Uterus (tissue), 4 donors: ENCODE measurements around the gene SDK2. TPM values are rescaled to one million over a fixed set of nuclear protein-coding genes. Genes with fewer than 3 reads are reported as not detected.
A peak's percentile ranks its signal among the peaks of the same experiment; 100 is the strongest.

Experiments
- DNase-seq, 2 donors: peaks; one replicate each; pipeline ENCODE4 v3.0.0-alpha.2; 2019 to 2020
- H3K27ac ChIP-seq, 2 donors: fragments of 200-600 bp; sonication (generic); 1 replicate in 1 of 2; 2 replicates in 1 of 2; pipeline ENCODE4 v1.5.1; 2016 to 2018
- H3K27me3 ChIP-seq, 2 donors: fragments of 200-600 bp; sonication (generic); one replicate each; pipeline ENCODE4 v1.5.1; 2018 to 2019; ENCODE audit warnings: control low read depth in 1 of 2
- H3K36me3 ChIP-seq, 2 donors: fragments of 200-600 bp; sonication (generic); one replicate each; pipeline ENCODE4 v1.5.1; 2019; ENCODE audit warnings: control low read depth in 1 of 2
- H3K4me1 ChIP-seq, 2 donors: fragments of 200-600 bp; sonication (generic); one replicate each; pipeline ENCODE4 v1.5.1; 2018 to 2019; ENCODE audit warnings: control low read depth in 1 of 2
- H3K4me3 ChIP-seq, 2 donors: fragments of 200-600 bp; sonication (generic); 1 replicate in 1 of 2; 2 replicates in 1 of 2; pipeline ENCODE4 v1.5.1; 2018 to 2019; ENCODE audit warnings: mild to moderate bottlenecking in 1 of 2
- H3K9me3 ChIP-seq, 2 donors: fragments of 200-600 bp; sonication (generic); one replicate each; pipeline ENCODE4 v1.5.1; 2019; ENCODE audit warnings: control low read depth in 1 of 2
- POLR2A ChIP-seq, 2 donors: fragments of 450-650 bp; IDR thresholded peaks; one replicate each; pipeline ENCODE4 v1.6.1; 2016; ENCODE audit warnings: antibody characterized with exemption in 2 of 2, mild to moderate bottlenecking in 1 of 2, moderate library complexity in 1 of 2
- intact Hi-C: fragments of 100-400 bp; cut with DNase I; formaldehyde crosslinking; loops from one replicate; pipeline ENCODE4 v1.15.1; 2023; ENCODE audit warnings: low total_unique reads
- total RNA-seq, 4 donors: library from RNA; depleted of rRNA in 3 of 4; stranded (reverse); fragments of >200 nt in 3 of 4; gene quantifications; one replicate each; pipeline versions ENCODE4 v1.1.0 to v1.2.4, GENCODE V29; 2014 to 2023
- TF ChIP-seq, protein P1 (sequence below), 4 experiments: fragments of 200-600 bp in 2 of 4; fragments of 450-650 bp in 2 of 4; sonication (generic) in 2 of 4; IDR thresholded peaks; one replicate each; pipeline ENCODE4 v1.5.1; 2016 to 2019; ENCODE audit warnings: antibody characterized with exemption in 4 of 4, mild to moderate bottlenecking in 2 of 4, moderate library complexity in 1 of 4
- donor health status: DM: yes; HTN: yes; CAD: no.

SDK2 gene
- total RNA-seq, 4 donors from 2014 or later = 1.1 to 5.0 TPM; not detected in 2

DNA sequence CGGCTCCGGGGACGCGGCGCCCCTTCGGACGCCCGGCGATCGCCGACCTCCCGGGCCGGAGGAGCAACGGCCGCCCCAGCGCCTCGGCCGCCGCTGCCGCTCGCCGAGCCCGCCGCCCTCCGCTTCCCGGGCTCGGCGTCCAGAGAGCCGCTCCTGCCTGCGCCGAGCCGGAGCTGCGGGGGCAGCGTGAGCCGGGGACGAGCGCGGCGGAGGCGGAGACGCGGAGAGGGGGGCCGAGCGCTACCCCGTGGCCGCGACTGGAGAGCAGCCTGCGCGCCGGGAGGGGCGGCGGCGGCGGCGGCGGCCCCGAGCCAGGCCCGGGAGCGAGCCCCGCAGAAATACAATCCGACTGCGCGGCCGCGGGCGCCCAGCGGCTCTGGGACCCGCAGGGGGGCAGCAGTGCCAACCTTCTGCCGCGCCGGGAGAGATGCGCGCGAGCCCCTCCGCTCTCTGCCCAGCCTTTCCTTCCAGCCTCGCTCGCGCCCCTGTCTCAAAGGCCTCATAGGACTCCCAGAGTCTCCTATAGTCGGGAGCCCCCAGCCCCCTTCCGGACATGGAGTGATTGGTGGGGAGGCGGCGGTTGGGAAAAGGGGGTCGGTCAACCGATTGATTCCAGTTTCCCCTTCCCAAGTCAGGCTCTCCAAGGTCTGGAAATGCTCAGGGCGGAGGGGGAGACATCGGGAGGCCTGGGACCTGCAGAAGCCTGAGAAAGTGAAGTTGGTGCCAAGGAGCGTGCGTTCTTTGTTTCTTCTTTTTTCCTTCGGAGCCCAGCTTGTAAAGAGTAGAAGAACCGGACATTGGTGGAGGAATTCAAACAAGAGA, 1.0 kb upstream of the SDK2 start:
- peaks cover 0 to 11% of the 10 kb centered on the region in 2 donors for H3K4me1 ChIP-seq
- DNase-seq = no peak
- TF ChIP-seq, protein P1, sequence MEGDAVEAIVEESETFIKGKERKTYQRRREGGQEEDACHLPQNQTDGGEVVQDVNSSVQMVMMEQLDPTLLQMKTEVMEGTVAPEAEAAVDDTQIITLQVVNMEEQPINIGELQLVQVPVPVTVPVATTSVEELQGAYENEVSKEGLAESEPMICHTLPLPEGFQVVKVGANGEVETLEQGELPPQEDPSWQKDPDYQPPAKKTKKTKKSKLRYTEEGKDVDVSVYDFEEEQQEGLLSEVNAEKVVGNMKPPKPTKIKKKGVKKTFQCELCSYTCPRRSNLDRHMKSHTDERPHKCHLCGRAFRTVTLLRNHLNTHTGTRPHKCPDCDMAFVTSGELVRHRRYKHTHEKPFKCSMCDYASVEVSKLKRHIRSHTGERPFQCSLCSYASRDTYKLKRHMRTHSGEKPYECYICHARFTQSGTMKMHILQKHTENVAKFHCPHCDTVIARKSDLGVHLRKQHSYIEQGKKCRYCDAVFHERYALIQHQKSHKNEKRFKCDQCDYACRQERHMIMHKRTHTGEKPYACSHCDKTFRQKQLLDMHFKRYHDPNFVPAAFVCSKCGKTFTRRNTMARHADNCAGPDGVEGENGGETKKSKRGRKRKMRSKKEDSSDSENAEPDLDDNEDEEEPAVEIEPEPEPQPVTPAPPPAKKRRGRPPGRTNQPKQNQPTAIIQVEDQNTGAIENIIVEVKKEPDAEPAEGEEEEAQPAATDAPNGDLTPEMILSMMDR (IDR thresholded peaks at IDR 0.05) = no peak
- peak in 1 of 2 donors; percentile 23 for TF ChIP-seq POLR2A (IDR thresholded peaks at IDR 0.05)
- H3K9me3 ChIP-seq = no peaks in the 10 kb centered on the region
- H3K4me3 ChIP-seq = peak overlapping the region; percentile 18 to 27
- intact Hi-C loops = no loop called here
- no peak overlapping the region for H3K27ac ChIP-seq
- no peaks in the 10 kb centered on the region for H3K36me3 ChIP-seq
- H3K27me3 ChIP-seq = peaks cover 0 to 9% of the 10 kb centered on the region in 2 donors

DNA sequence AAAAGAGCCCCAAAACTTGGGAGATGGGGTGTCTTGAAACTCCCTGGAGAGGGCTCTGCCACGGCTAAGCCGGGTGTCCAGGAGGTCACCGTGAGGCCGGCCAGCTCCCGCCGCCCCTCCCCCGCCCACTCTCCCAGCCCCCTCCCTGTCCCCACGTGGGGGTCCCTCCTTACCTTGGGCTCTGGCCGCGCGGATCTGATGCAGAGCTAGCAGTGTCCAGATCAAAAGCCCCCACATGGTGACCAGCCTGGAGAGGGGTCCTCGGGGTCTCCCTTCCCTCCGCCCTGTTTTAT, 447 bp downstream of the SDK2 start:
- Histone ChIP-seq H3K27me3 (peaks cover 0 to 5% of the 10 kb centered on the region in 2 donors), H3K27ac (no peak overlapping the region), H3K36me3 (no peaks in the 10 kb centered on the region), H3K4me3 (peak overlapping the region; percentile 18 to 27), H3K4me1 (peaks cover 0 to 11% of the 10 kb centered on the region in 2 donors), H3K9me3 (no peaks in the 10 kb centered on the region)
- no peak for DNase-seq
- intact Hi-C loops = no loop called here
- TF ChIP-seq, protein P1 (IDR thresholded peaks at IDR 0.05) = no peak

DNA sequence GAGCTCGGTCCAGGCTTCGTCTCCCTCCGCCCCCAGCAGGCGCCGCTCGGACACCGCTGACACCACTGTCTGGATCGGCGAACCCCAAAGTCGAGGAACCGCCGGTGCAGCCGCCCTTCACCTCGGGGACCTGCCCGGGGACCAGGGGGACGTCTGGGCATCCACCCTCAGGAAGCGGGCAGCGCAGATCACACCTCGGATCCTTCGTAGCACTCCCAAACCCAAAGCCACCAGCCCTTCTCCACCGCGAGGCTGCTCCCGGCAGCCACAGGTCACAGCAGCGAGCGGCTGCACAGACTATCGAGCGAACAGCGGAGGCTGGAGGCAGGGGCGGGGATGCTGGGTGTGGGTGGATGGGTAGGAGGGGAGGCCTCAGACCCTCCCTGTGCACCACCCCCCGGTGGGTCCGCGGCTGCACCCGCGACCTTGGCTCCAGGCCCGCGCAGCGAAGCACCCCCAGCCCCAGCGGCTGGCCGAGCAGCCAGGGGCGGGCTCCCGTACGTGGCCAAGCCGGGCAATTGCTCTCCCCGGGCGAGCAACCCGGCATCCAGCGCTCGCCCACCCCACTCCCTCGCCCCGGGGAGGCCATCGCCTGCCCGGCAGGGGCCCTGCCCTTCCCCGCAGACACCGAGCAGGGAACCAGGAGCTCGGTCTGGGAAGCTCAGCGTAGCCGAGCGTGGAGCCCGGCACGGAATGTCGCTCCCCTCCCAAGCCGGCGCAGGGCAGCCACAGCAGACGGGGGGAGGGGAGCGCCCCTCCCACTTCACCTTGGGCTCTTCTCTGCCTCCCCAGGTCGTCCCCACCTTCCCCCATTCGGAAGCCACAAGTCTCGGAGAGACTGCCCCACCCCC, 1.0 kb downstream of the SDK2 start:
- H3K27me3 ChIP-seq = peaks cover 0 to 4% of the 10 kb centered on the region in 2 donors
- intact Hi-C loops = no loop called here
- TF ChIP-seq, protein P1 (IDR thresholded peaks at IDR 0.05) = no peak
- TF ChIP-seq POLR2A (IDR thresholded peaks at IDR 0.05) = no peak
- peaks cover 0 to 11% of the 10 kb centered on the region in 2 donors for H3K4me1 ChIP-seq
- DNase-seq = no peak
- H3K4me3 ChIP-seq = peak overlapping the region; percentile 16 to 27
- no peaks in the 10 kb centered on the region for H3K9me3 ChIP-seq
- no peaks in the 10 kb centered on the region for H3K36me3 ChIP-seq
- no peak overlapping the region for H3K27ac ChIP-seq

DNA sequence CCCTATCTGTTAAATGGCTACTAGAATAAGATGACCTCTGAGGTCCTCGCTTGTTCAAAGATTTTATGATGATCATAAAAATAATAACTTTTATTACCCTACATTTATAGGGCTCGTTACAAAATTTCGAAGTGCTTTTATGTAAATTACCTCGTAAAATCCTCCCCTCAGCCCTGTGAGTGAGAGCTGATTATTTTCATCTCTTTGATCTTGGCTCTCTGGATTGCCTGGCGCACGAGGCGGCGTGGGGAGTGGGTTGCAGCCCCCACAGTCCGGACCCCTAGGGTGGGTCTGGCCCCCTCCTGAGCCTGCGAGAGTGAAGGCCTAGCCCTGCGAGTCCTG, 1.6 kb downstream of the SDK2 start:
- no peaks in the 10 kb centered on the region for H3K36me3 ChIP-seq
- H3K27ac ChIP-seq = no peak overlapping the region
- H3K4me1 ChIP-seq = peaks cover 0 to 11% of the 10 kb centered on the region in 2 donors
- H3K4me3 ChIP-seq = no peak overlapping the region
- TF ChIP-seq POLR2A (IDR thresholded peaks at IDR 0.05) = no peak
- TF ChIP-seq, protein P1 (IDR thresholded peaks at IDR 0.05) = no peak
- no peak for DNase-seq
- intact Hi-C loops = no loop called here
- H3K9me3 ChIP-seq = no peaks in the 10 kb centered on the region
- peaks cover 0 to 4% of the 10 kb centered on the region in 2 donors for H3K27me3 ChIP-seq
